ENCODE measurements around the gene GOLPH3.

DNA sequence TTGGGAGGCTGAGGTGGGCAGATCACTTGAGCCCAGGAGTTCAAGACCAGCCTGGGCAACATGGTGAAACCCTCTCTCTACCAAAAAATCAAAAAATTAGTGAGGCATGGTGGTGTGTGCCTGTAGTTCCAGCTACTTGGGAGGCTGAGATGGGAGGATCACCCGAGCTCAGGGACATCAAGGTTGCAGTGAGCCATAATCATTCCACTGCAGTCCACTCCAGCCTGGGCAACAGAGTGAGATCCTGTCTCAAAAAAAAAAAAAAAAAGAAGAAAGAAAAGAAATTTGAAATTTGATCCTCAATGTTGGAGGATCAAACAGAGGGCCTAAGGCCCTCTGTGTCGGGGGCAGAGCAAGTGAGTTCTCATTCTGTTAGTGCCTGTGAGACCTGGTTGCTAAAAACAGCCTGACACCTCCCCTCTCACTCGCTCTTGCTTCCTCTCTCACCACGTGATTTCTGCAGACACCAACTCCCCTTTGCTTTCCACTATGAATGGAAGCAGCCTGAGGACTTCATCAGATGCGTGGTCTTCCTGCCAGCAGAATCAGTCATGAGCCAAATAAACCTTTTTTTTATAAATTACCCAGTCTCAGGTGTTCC, 8.4 kb upstream of the GOLPH3 start:
- TF ChIP-seq FOXA1 (IDR thresholded peaks at IDR 0.05) (no peak), TAF1 (conservative IDR thresholded peaks at IDR 0.05) (no peak), YY1 (IDR thresholded peaks at IDR 0.05) (no peak), CTCF (IDR thresholded peaks at IDR 0.05; ENCODE audit: low read depth, low read length, missing input control) (no peak), RAD21 (IDR thresholded peaks at IDR 0.05) (no peak), GABPA (IDR thresholded peaks at IDR 0.05 in 1 of 2, conservative IDR thresholded peaks at IDR 0.05 in 1 of 2) (no peak), NR2F2 (IDR thresholded peaks at IDR 0.05) (no peak), RXRA (IDR thresholded peaks at IDR 0.05) (no peak), ZBTB33 (IDR thresholded peaks at IDR 0.05) (no peak)
- TF ChIP-seq, protein P1, sequence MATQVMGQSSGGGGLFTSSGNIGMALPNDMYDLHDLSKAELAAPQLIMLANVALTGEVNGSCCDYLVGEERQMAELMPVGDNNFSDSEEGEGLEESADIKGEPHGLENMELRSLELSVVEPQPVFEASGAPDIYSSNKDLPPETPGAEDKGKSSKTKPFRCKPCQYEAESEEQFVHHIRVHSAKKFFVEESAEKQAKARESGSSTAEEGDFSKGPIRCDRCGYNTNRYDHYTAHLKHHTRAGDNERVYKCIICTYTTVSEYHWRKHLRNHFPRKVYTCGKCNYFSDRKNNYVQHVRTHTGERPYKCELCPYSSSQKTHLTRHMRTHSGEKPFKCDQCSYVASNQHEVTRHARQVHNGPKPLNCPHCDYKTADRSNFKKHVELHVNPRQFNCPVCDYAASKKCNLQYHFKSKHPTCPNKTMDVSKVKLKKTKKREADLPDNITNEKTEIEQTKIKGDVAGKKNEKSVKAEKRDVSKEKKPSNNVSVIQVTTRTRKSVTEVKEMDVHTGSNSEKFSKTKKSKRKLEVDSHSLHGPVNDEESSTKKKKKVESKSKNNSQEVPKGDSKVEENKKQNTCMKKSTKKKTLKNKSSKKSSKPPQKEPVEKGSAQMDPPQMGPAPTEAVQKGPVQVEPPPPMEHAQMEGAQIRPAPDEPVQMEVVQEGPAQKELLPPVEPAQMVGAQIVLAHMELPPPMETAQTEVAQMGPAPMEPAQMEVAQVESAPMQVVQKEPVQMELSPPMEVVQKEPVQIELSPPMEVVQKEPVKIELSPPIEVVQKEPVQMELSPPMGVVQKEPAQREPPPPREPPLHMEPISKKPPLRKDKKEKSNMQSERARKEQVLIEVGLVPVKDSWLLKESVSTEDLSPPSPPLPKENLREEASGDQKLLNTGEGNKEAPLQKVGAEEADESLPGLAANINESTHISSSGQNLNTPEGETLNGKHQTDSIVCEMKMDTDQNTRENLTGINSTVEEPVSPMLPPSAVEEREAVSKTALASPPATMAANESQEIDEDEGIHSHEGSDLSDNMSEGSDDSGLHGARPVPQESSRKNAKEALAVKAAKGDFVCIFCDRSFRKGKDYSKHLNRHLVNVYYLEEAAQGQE (IDR thresholded peaks at IDR 0.05): no peak
- TF ChIP-seq, protein P2, sequence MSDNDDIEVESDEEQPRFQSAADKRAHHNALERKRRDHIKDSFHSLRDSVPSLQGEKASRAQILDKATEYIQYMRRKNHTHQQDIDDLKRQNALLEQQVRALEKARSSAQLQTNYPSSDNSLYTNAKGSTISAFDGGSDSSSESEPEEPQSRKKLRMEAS (IDR thresholded peaks at IDR 0.05): no peak
